Gastrocnemius medialis (tissue), 4 donors: Measurements from ENCODE around the gene UGGT1.

Source experiments
- CTCF ChIP-seq, 5 experiments: fragments of 450-650 bp in 3 of 5; fragments of 200-600 bp in 2 of 5; sonication (generic) in 2 of 5; IDR thresholded peaks in 4 of 5; conservative IDR thresholded peaks in 1 of 5; 1 replicate in 4 of 5; 2 replicates in 1 of 5; pipeline ENCODE4 v1.5.1; 2016 to 2019; ENCODE audit warnings: antibody characterized with exemption in 5 of 5, mild to moderate bottlenecking in 3 of 5, moderate library complexity in 3 of 5
- POLR2A ChIP-seq, 2 donors: fragments of 450-650 bp; IDR thresholded peaks; one replicate each; pipeline ENCODE4 v1.6.1; 2017; ENCODE audit warnings: antibody characterized with exemption in 2 of 2, mild to moderate bottlenecking in 2 of 2, moderate library complexity in 2 of 2

- TF ChIP-seq CTCF (IDR thresholded peaks at IDR 0.05 in 4 of 5, conservative IDR thresholded peaks at IDR 0.05 in 1 of 5) (no peak), POLR2A (IDR thresholded peaks at IDR 0.05) (no peak)
Measured at GRCh38 chr2:128153786-128154185, 62.8 kb downstream of the UGGT1 start.
